Esophagus muscularis mucosa (tissue), 4 donors: Measurements from ENCODE around the gene DNAJC16. TPM values are rescaled to one million over a fixed set of nuclear protein-coding genes. Genes with fewer than 3 reads are reported as not detected.

Experiments
- DNase-seq: peaks from one replicate; pipeline ENCODE4 v3.0.0-alpha.2; 2017; ENCODE audit errors: extremely low spot score
- H3K27ac ChIP-seq, 4 donors: fragments of 200-600 bp; sonication (generic); replicated peaks in 1 of 4; 1 replicate in 3 of 4; 2 replicates in 1 of 4; pipeline ENCODE4 v1.5.1; 2016 to 2019; ENCODE audit warnings: mild to moderate bottlenecking in 1 of 4
- H3K27me3 ChIP-seq, 4 donors: fragments of 200-600 bp; sonication (generic); one replicate each; pipeline versions ENCODE4 v1.5.1 to v1.6.0; 2016 to 2019
- H3K36me3 ChIP-seq, 4 donors: fragments of 200-600 bp; sonication (generic); one replicate each; pipeline ENCODE4 v1.5.1; 2016 to 2019
- H3K4me1 ChIP-seq, 4 donors: fragments of 200-600 bp; sonication (generic); one replicate each; pipeline ENCODE4 v1.5.1; 2016 to 2019
- H3K4me3 ChIP-seq, 4 donors: fragments of 200-600 bp; sonication (generic); 1 replicate in 2 of 4; 2 replicates in 2 of 4; pipeline ENCODE4 v1.5.1; 2016 to 2019; ENCODE audit warnings: mild to moderate bottlenecking in 4 of 4, moderate library complexity in 1 of 4
- H3K9me3 ChIP-seq, 4 donors: fragments of 200-600 bp; sonication (generic); 1 replicate in 3 of 4; 2 replicates in 1 of 4; pipeline ENCODE4 v1.5.1; 2016 to 2019
- EP300 ChIP-seq: sonication (generic); formaldehyde crosslinking; IDR thresholded peaks from one replicate; pipeline ENCODE4 v1.6.1; 2017; ENCODE audit warnings: antibody characterized with exemption
- POLR2A ChIP-seq: fragments of 450-650 bp; IDR thresholded peaks from one replicate; pipeline ENCODE4 v1.6.1; 2017; ENCODE audit warnings: antibody characterized with exemption, moderate library complexity, mild to moderate bottlenecking, low read depth
- POLR2AphosphoS5 ChIP-seq, 2 donors: sonication (generic); formaldehyde crosslinking; IDR thresholded peaks; one replicate each; pipeline ENCODE4 v1.6.1; 2017; ENCODE audit warnings: antibody characterized with exemption in 2 of 2
- WGBS: methylation state at CpG from one replicate; pipeline ENCODE4 v1.1.5; 2018; 5-methylcytosine and 5-hydroxymethylcytosine counted together
- intact Hi-C: fragments of 100-400 bp; cut with DNase I; formaldehyde crosslinking; loops from one replicate; pipeline ENCODE4 v1.15.1; 2023
- total RNA-seq, 4 donors: library from RNA; depleted of rRNA; stranded (reverse); fragments of >200 nt; gene quantifications; one replicate each; pipeline versions ENCODE4 v1.1.0 to v1.2.1, GENCODE V29; 2016
- TF ChIP-seq, protein P1 (sequence below), 3 experiments: fragments of 200-600 bp in 2 of 3; fragments of 450-650 bp in 1 of 3; sonication (generic) in 2 of 3; IDR thresholded peaks; one replicate each; pipeline ENCODE4 v1.5.1; 2017 to 2019; ENCODE audit warnings: antibody characterized with exemption in 3 of 3, mild to moderate bottlenecking in 2 of 3, moderate library complexity in 1 of 3

DNAJC16 gene
- total RNA-seq, 4 donors from 2014 or later, result 12.0 to 13.0 (median 12.4) TPM

DNA sequence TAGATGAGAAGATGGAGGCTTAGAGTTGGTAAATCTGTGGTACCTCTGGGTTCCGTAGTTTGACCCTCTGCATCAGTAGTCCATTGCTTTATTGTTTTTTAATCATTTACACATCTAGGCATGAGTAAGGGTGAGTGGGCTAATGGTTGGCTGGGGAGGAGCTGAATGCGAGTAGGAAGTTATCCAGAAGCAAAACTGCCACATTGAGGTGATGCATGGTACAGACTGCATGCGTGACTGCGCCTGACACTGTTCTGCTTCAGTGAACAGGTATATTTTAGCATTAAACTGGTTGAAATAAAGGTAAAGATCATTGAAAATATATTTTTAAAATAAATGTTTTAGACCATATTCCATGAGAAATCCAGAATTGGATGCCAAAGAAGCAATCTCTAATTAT, 4.4 kb downstream of the DNAJC16 start:
- TF ChIP-seq POLR2AphosphoS5 (IDR thresholded peaks at IDR 0.05), result no peak
- TF ChIP-seq POLR2A, result no peak
- no peak for TF ChIP-seq EP300
- TF ChIP-seq, protein P1, sequence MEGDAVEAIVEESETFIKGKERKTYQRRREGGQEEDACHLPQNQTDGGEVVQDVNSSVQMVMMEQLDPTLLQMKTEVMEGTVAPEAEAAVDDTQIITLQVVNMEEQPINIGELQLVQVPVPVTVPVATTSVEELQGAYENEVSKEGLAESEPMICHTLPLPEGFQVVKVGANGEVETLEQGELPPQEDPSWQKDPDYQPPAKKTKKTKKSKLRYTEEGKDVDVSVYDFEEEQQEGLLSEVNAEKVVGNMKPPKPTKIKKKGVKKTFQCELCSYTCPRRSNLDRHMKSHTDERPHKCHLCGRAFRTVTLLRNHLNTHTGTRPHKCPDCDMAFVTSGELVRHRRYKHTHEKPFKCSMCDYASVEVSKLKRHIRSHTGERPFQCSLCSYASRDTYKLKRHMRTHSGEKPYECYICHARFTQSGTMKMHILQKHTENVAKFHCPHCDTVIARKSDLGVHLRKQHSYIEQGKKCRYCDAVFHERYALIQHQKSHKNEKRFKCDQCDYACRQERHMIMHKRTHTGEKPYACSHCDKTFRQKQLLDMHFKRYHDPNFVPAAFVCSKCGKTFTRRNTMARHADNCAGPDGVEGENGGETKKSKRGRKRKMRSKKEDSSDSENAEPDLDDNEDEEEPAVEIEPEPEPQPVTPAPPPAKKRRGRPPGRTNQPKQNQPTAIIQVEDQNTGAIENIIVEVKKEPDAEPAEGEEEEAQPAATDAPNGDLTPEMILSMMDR (IDR thresholded peaks at IDR 0.05), result no peak
- no peak overlapping the region for H3K4me3 ChIP-seq
- DNase-seq, result no peak
- intact Hi-C loops, result no loop called here
- H3K36me3 ChIP-seq, result peaks cover 16 to 38% (median 32%) of the 10 kb centered on the region in 4 donors
- no peaks in the 10 kb centered on the region for H3K27me3 ChIP-seq
- peaks cover 9 to 19% (median 18%) of the 10 kb centered on the region in 4 donors for H3K4me1 ChIP-seq
- no peaks in the 10 kb centered on the region for H3K9me3 ChIP-seq
- 96% methylated on average over 4 of the region's 4 CpGs for WGBS
- no peak overlapping the region for H3K27ac ChIP-seq

DNA sequence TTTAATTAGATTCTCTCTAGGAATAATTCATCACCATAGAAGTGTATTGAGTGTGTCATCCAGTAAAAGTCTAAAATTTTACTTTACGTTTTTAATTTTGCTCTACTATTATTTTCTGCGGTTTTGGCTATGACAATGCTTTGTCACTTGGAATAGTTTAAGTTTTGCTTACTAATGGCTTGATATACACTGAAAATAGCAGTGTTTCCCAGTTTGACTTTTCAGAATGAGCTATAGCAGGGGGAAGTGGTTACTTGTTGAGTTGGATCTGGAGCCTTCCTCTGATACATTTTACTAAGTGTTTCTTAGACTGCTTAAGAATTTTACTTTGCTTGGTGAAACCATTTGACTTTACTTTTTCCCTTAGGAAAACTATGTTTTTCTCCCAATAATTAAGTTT, 5.0 kb downstream of the DNAJC16 start:
- no peak overlapping the region for H3K27ac ChIP-seq
- no peak overlapping the region for H3K4me3 ChIP-seq
- H3K9me3 ChIP-seq, result no peaks in the 10 kb centered on the region
- DNase-seq, result no peak
- TF ChIP-seq, protein P1 (IDR thresholded peaks at IDR 0.05), result no peak
- TF ChIP-seq POLR2A (no peak), POLR2AphosphoS5 (IDR thresholded peaks at IDR 0.05) (no peak), EP300 (no peak)
- H3K27me3 ChIP-seq, result no peaks in the 10 kb centered on the region
- WGBS, result 82% methylated on average over 2 of the region's 2 CpGs
- intact Hi-C loops, result no loop called here
- peaks cover 7 to 15% (median 14%) of the 10 kb centered on the region in 4 donors for H3K4me1 ChIP-seq
- peaks cover 20 to 45% (median 39%) of the 10 kb centered on the region in 4 donors for H3K36me3 ChIP-seq

DNA sequence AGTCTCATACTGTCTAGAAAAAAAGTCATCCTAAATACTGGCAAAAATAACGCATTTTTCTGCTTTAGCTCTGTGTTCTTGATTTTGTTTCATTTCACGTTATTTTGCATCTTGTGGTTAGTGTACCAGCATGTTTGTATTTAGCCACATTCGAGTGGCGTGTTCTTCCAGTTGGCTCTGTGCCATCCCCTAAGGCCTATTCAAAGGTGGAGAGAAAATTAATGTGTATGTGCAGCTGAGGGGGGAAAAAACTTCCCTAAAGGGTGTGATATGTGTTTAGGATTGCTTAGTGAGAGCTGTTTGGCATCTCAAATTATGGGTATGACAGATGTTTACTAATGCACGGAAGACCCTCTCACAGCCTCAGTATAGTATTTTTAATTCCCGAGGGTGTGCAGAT, 12.1 kb downstream of the DNAJC16 start:
- H3K27ac ChIP-seq, result no peak overlapping the region
- no peaks in the 10 kb centered on the region for H3K9me3 ChIP-seq
- TF ChIP-seq EP300 (no peak), POLR2A (no peak), POLR2AphosphoS5 (IDR thresholded peaks at IDR 0.05) (no peak)
- TF ChIP-seq, protein P1 (IDR thresholded peaks at IDR 0.05), result no peak
- 80% methylated on average over 6 of the region's 6 CpGs for WGBS
- no peaks in the 10 kb centered on the region for H3K4me1 ChIP-seq
- H3K36me3 ChIP-seq, result peaks cover 58 to 99% (median 93%) of the 10 kb centered on the region in 4 donors
- intact Hi-C loops, result no loop called here
- no peak overlapping the region for H3K4me3 ChIP-seq
- H3K27me3 ChIP-seq, result no peaks in the 10 kb centered on the region
- no peak for DNase-seq

DNA sequence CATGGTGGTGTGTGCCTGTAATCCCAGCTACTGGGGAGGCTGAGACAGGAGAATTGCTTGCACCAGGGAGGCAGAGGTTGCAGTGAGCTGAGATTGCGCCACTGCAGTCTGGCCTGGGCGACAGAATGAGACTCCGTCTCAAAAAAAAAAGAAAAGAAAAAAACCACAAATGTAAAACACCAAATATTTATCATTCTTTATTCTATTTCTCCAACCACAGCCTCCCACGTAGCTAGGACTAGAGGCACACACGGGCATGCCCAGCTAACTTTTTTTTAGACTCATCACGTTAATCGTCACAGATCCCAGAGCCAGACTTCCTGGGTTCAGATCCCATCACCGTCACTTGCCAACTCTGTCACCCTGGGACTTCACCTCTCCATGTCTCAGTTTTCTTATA, 13.5 kb downstream of the DNAJC16 start:
- Histone ChIP-seq H3K27ac (no peak overlapping the region), H3K4me1 (no peaks in the 10 kb centered on the region), H3K4me3 (no peak overlapping the region), H3K9me3 (no peaks in the 10 kb centered on the region), H3K27me3 (no peaks in the 10 kb centered on the region), H3K36me3 (peaks cover 59 to 97% (median 91%) of the 10 kb centered on the region in 4 donors)
- WGBS, result 88% methylated on average over 8 of the region's 8 CpGs
- intact Hi-C loops, result no loop called here
- DNase-seq, result no peak
- TF ChIP-seq, protein P1 (IDR thresholded peaks at IDR 0.05), result no peak
- no peak for TF ChIP-seq POLR2AphosphoS5 (IDR thresholded peaks at IDR 0.05)
- no peak for TF ChIP-seq EP300
- TF ChIP-seq POLR2A, result no peak

DNA sequence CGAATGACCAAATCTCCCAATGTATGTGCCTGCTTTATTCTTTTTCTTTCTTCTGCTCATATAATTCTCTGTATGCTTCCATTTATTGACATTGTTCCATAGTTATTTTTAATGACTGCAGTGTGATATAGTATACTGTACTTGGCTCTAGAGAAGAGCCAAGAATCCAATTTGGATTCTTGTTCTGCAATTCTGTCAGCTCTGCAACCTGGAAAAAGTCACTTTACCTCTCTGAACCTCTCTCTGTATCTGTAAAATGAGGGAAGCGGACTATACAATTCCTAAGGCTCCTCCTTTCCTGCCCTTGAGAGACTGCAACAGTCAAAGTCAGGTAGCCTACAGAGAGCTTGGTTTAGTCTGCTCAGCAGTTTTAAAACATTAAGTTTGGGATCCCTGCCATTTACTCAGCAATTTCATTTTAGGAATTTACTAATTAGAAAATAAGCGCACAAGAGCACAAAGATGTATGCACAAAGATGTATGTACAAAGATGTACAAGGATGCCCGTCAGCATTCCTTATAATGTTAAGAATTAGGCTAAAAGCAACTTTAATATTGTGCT, 14.7 kb downstream of the DNAJC16 start:
- no peak for TF ChIP-seq POLR2AphosphoS5 (IDR thresholded peaks at IDR 0.05)
- no peak for TF ChIP-seq EP300
- TF ChIP-seq POLR2A, result no peak
- TF ChIP-seq, protein P1 (IDR thresholded peaks at IDR 0.05), result no peak
- no peak overlapping the region for H3K4me3 ChIP-seq
- intact Hi-C loops, result no loop called here
- no peak overlapping the region for H3K27ac ChIP-seq
- H3K9me3 ChIP-seq, result no peaks in the 10 kb centered on the region
- DNase-seq, result no peak
- 97% methylated on average over 4 of the region's 4 CpGs for WGBS
- no peaks in the 10 kb centered on the region for H3K27me3 ChIP-seq
- no peaks in the 10 kb centered on the region for H3K4me1 ChIP-seq
- peaks cover 60 to 97% (median 90%) of the 10 kb centered on the region in 4 donors for H3K36me3 ChIP-seq
